Camera-type eye (tissue), 1 donor: ENCODE data around the gene PAWR. TPM values are rescaled to one million over a fixed set of nuclear protein-coding genes. Genes with fewer than 3 reads are reported as not detected.

Experiments
- total RNA-seq: library from RNA; depleted of rRNA; stranded (reverse); fragments of >200 nt; gene quantifications from one replicate; pipeline ENCODE4 v1.2.3, GENCODE V29; 2014

The PAWR gene
- total RNA-seq, result 40.1 TPM

DNA sequence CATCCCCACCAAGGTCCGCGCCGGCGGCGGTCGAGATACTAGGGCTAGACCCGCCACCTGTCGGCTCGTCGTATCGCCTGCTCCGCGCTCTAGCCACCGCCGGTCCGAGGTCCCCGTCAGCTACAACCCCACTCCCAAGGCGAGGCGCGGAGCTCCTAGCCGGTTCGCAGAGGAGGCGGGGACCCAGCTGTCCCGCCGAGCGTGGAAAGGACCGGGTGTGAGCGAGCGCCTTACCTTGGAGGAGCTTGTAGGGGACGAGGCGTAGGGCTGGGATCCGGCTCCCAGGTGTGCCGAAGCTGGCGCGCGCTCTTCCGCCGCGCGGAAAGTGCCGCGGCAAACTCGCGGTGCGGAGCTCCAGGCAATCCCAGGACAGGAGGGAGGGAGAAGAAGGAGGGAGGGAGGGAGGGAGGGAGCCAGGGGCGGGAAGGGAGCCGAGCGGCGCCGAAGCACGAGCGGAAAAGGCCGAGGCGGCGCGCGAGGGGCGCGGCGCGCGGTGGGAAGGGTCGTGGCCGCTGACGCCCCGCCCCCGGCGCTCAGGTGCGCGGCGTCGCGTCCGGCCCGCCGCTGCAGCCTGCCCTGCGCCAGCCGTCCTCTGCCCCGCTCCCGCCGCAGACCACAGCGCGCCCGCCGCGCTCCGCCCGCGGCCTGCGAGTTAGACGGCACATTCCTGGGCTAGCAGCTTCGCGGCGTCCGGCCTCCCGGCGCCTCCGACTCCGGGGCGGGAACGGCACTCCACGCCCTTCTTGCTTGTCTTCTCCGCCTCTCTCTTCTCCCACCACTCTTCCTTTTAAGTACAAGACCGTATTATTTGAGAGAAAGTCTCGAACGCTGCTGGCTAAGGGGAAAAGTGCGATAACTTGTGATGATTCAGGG is at the start of gene PAWR:
PAWR (minus strand) TSS at position 327 of the 873 bp plus-strand sequence. CDS start 720 bp downstream, outside the sequence.

Other genes with a start within 250 kb of the PAWR start
- 205 TPM for gene PPP1R12A, start 244.1 kb upstream of the PAWR start, total RNA-seq